Measurements from ENCODE around the gene RASGEF1B.
"Not testable (repeated sequence)": the region's sequence is repeated elsewhere in the genome, so short reads cannot be mapped to it uniquely, and the experiment has no call there.

RASGEF1B gene

DNA sequence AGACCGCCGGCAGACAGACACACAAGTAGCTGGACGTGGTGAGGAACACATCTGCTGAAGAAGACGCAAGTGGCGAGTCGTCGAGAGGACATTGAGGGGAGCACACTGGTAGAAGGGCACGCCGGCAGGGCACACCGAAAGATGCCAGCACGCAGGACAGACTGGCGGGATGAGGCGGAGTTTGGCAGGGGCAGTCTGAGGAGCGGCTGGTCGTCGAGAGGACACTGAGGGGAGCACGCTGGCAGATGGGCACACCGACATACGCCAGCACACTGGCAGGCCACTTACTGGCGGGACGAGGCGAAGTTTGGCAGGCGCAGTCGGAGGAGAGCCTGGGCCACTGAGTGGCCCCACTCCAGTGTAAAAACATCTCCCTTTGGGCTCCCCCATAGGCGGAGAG is 42.1 kb downstream of the RASGEF1B start:
- DNase-seq (ENCODE audit: low read depth) = no peak

DNA sequence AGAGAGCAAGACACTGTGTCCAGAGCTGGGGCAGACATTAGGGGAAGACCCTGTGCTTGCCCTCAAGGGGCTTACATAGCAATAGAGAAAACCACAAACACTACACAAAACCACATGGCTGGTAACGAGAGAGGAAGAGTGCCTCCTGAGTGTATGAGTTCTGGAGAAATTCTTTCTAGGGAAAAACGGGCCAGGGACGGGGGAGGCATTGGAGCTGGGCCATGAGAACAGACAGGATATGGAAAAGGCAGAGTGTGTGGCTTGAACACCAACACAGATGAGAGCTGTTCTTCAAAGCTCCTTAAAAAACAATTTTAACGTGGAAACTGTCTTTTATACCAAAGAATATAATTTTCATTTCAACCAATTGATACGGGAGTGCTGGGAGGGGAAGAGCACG is 42.7 kb downstream of the RASGEF1B start:
- DNase-seq (ENCODE audit: low read depth) = no peak

DNA sequence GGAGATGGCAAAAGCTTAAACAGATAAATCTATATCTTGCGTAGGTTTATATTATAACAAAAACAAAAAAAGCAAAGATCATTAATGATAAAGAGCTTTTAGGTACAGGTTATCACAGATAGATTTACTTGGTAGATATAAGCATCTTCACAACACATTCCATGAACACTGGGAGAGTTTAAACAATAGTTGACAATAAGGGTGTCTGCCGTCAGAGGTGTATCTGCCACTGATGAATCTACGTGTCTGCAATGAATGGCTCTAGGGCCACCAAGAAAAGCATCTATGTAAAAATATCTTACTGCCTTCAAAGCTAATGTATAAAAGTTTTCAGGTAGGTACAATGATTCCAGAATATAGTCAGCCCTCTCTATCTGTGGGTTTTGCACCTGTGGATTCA is 43.7 kb downstream of the RASGEF1B start:
- DNase-seq (ENCODE audit: low read depth) = no peak

DNA sequence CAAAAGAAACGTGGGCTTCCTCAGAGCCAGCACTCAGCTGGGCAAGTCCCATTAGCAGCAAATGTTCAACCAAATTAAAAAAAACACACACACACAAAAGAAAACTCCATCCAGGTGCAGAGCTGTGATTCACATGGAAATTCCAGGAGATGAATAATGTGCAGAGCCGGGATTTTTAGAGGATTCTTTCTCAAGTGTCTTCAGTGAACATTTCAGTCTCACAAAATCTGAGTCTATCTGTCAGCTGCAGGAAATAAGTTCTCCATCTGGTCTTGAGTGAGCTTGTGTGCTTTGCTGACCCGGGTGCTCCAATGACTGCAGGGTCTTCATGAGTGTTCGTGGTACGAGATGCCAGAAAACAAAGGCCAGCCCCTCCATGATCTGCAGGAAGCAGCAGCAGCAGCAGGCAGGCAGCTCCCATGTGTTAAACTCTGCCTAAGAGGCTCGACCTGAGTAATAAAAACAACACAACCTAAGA is 44.3 kb downstream of the RASGEF1B start:
- no peak for DNase-seq (ENCODE audit: low read depth)

DNA sequence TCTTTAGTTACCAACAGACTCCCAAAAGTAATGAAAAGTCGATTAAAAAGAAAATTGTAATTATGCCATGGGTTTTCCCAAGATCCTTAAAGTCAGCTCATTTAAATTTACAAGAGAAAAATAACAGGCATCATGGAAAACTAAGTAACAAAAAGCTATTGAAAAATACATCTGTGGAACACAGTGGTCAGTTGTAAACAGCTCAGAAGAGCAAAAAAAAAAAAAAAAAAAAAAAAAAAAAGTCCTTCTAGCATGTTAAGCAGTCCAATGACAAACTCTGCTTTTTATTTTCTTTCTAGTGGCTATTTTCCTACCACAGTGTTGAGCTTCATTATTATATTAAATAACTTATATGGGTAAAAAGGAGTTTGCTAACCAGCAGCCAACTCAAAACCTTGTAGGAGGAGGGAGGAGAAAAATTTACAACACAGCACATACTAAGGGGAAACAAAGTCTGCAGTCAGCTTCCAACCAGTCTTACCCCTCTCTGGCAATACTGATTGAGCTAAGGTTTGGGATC is 44.9 kb downstream of the RASGEF1B start:
- no peak for DNase-seq (ENCODE audit: low read depth)

DNA sequence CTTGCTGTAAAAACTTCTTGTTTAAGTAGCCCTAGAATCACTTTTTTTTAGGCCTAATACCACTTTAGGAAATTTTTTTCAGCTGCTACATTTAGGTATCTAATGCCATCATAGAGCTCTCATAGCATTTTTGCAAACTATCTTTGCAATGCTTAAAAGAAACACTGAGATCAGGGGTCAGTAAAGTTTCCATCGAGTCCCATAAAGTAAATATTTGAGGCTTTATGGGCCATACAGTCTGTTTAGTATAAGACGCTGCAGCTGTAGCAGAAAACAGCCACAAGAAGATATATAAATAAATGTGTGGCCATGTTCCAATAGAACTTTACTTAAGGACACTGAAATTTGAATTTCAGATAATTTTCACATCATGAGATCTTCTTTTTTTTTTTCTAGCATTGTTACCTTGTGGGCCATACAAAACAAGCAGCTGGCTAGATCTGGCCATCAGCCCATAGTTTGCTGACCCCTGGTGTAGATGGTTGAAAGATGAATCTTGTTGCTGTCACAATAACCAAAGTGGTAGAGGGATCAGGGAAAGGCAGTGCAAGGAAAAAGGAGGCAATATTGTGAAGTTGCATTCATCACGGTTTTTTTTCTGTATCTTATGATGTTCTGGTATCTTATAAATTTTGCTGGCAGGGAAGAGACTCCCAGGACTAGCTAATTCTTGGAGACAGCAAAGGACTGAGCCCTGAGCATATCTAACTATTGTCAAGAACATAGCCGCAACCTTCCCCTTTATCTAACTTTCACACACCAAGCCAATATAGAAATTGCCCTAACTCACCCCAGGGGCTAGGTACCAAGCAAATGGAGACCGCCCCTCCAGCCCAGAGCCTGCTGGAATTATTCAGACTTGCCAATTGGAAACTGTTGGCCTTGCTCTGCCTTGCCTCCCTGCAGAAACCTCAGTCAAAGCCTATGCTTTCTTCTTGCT is 46.6 kb downstream of the RASGEF1B start:
- no peak for DNase-seq (ENCODE audit: low read depth)

DNA sequence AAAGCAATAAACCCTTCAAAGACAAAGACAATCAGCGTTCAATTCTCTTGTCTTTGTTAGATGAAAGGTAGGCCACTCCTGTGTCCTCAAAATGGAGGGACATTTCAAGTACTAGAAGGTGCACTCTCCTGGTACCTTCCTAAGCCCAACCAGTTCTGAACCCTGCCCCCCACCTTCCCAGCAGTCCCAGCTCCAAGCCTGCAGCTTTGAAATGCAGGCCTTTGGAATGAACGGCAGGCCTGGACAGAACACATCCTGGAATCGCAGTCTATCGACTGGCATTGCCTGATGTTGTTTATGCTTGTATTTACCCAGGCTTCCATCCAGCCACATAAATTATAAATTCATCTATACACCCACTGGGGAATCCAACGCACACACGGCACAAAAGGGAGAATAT is 47.4 kb downstream of the RASGEF1B start:
- DNase-seq (ENCODE audit: low read depth) = no peak

DNA sequence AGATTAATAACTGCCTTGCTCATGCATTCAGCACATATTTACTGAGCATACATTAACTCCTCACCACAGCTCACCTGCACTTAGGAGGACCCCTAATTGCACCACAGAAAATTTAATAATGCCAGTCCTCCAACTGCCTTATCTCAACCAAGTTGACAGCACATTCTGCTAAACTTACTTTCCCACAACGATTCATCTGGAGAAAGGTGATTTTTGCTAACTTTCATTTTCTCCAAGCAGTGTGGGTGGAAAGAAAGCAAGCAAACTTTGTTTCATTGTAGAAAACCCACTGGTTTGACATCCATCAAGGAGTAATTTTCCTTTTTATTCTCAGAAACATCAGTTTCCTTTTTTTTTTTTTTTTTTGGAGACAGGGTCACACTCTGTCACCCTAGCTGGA is 49.1 kb downstream of the RASGEF1B start:
- no peak for DNase-seq (ENCODE audit: low read depth)

DNA sequence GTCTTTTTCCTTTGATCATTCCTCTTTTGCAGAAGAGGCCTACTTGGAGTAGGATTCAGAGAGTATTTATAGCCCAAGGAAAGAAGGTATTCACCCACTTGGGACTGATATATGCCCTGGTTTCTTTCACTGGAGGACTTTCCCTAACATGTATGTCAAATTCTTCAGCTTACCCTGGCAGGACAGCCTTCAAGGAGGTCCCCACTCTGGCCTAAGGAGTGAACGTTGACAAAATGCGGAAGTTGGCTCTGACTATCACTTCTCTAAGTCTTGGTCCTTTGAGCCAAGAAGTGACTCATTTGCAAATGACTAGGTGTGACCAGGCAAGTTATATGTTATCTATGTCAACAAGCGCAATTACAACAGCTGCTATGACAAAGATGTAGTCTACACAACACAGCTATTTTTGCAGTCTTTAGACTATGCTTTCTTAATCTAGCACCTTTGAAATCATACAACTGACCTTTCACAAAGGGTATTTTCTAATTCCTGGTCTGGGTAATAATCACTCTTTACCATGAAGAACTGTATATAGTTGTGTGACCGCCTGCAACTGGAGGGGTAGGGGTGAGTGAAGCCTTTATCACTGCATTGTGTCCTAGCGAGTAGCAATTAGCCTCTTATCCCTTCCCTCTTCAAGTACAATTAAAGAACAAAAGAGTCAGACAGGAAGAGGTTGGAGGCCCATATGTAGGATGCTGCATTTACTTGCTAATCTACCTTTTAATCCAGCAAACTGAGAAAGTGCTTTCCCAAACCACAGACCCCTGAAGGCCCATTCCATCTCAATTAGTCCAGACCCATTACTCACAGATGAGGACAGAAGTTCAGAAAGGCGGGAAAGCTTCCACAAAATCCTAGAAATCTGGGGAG is 50.1 kb downstream of the RASGEF1B start:
- no peak for DNase-seq (ENCODE audit: low read depth)

DNA sequence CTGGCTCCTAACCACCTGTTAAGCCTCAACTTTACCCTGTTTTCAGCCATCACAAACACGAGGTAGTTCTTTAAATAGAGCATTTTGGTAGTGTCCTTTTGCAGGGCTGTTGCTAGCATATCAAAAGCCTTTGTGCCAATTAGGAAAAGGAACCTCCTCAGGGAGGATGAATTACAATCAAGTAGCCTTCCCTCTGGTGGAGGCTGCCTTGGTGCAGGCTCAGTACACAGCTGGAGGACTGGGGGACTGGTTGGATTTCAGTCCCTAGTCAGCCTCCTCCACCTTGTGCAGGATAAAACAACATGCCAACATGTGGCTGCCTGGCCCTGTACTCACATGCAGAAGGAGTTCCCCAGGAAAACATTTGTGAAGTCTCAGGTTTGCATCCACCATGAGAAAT is 53.1 kb downstream of the RASGEF1B start:
- no peak for DNase-seq (ENCODE audit: low read depth)

DNA sequence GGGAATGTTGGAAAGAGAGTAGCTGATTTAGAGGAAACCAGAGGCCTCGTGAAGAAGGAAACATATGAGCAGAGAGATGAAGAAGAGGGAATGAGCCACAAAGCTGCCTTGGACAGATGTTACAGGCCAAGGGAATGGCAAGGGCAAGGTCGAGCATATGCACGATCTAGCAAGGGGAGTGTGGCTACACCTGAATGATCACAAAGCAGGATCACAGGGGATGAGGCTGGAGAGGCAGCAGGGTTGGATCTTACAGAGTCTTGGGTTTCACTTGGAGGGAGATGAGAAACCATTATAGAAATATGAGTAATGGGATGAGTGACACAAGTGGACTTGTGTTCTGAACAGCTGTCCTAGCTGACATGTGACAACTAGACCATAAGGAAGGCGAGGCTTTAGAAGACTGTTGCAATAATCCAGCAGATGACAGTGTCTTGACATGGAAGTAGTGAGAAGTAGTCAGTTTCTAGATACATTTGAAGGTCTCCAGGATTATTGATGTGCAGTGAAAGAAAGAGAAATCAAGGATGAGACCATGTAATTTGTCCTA is 58.7 kb downstream of the RASGEF1B start:
- DNase-seq (ENCODE audit: low read depth) = no peak

DNA sequence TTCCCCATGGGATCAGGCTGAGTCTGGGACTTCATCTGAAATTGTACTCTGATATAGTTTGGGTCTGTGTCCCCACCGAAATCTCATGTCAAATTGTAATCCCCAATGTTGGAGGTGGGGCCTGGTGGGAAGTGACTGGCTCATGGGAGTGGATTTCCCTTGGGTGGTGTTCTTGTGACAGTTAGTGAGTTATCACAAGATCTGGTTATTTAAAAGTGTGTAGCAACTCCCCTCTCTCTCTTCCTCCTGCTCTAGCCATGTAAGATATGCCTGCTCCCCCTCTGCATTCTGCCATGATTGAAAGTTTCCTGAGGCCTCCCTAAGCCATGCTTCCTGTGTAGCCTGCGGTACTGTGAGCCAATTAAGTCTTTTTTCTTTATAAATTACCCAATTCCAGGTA is 61.0 kb downstream of the RASGEF1B start:
- no peak for DNase-seq (ENCODE audit: low read depth)

DNA sequence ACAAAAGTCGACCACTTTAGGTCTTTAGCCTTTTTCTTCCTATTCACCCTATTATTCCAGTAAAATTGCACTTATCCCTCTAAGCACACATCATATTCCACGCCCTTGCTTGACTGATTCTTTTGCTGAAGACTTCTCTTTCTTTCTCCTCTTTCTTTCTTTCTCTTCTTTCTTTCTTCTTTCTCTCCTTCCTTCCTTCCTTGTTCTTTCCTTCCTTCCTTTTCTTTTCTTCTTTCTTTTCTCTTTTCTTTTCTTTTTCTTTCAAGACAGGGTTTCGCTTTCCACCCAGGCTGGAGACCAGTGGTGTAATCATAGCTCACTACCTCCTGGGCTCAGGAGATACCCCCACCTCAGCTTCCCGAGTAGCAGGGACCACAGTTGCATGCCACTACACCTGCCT is 61.9 kb downstream of the RASGEF1B start:
- no peak for DNase-seq (ENCODE audit: low read depth)

DNA sequence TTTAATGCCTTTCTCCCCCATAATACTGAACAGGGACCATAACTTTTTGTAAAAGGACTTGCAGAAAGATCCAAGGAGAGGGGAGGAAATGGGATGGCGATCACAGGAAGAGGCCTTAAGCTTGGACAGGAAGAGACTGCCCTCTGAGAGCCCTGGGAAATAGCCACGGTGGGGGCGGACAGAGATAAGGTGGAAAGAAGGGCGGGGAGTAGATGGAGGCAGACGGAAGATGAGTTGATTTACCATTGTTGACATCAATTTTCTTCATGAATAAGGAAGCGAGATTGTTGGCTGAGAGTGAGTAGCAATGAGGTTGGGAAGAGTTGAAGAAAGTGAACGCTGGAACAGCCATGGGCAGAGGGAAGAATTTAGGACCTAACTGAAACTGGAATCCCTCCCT is 63.4 kb downstream of the RASGEF1B start:
- DNase-seq (ENCODE audit: low read depth) = no peak

DNA sequence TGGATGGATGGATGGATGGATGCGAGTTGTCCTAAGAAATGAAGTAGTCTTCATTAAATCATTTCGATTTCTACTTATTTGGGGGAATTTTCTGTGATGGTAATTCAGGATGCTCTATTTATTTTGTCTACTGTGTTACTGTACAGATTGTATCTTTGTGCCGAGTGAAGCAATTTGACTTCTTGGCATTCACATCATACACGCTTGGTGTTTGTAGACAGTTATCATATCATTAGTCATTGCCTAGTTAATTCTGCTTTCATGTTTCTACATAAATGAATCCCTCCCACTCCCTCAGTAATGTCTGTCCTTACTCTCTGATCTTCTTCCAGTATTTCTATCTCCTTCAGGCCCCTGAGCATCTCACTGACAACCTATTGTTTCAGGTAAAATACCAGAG is 64.0 kb downstream of the RASGEF1B start:
- no peak for DNase-seq (ENCODE audit: low read depth)

DNA sequence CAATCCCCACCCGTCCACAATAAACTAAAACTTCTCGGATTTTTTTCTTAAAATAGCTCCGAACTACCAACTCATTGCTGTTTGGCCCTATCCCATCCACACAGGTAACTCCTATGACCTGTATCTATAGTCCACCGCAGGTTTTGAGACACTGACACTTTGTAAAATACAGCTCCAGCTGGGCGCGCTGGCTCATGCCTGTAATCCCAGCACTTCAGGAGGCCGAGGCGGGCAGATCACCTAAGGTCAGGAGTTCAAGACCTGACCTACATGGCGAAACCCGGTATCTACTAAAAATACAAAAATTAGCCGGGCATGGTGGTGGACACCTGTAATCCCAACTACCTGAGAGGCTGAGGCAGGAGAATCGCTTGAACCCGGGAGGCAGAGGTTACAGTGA is 65.2 kb downstream of the RASGEF1B start:
- DNase-seq (ENCODE audit: low read depth) = not testable (repeated sequence)

DNA sequence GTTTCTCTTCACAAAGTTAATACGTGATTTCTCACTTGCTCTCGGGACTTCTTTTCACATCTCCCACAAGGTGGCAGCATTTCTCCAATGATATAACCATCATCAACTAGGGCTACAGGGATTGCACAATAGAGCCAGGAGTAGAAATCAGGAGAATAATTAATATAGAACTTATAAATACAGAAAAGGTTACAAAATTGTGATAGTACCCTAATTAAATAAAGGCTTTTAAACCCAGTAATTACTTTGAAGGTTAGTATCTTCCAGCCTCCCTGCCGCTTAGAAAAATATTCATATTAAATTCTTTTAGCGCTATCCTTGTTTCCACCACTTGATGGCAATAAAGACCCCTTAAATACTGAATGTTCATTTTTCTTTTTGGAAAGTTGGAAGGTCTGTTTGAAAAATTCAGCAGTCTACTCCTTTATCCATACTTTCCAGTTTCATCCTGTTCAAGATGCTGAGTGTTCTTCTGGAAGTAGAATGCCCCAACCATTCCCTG is 65.8 kb downstream of the RASGEF1B start:
- peak; percentile 55 for DNase-seq (ENCODE audit: low read depth)

DNA sequence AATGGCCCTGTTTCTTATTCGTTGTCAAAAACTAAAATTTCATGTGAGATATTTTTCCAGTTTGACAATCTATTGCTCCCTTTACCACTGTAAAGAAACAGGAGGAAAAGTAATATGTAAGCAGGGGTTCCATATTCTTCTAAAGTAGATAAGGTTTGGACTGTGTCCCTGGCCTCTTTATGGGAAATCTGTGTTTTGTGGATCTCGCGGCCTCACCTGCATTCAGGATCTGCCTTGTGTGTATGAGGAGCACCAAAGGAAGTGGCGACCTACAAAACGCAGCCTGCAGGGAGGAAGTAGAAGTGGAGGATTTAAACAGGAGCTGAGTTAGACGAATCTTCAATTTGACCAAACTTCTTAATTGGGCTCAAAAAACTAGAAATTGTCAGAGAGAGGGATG is 67.0 kb downstream of the RASGEF1B start:
- DNase-seq (ENCODE audit: low read depth) = no peak

DNA sequence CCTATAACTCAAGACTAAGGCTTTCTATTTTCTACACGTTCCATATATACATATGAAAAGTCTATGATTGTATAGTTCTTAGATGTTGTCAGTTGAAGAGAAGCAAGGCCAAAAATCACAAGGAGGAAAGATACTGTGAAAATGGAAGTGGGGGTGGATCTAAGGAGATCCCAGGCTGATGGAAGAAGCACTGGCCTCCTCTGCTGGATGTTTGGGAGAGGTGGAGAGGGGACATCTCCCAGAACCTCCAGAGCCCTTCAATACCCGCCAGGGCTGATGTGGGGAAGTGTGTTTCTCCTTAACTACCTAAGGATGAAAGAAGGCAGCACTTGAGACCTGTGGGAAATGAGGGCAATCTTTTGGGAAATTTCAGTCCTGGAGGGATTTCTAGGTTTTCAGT is 67.4 kb downstream of the RASGEF1B start:
- no peak for DNase-seq (ENCODE audit: low read depth)

DNA sequence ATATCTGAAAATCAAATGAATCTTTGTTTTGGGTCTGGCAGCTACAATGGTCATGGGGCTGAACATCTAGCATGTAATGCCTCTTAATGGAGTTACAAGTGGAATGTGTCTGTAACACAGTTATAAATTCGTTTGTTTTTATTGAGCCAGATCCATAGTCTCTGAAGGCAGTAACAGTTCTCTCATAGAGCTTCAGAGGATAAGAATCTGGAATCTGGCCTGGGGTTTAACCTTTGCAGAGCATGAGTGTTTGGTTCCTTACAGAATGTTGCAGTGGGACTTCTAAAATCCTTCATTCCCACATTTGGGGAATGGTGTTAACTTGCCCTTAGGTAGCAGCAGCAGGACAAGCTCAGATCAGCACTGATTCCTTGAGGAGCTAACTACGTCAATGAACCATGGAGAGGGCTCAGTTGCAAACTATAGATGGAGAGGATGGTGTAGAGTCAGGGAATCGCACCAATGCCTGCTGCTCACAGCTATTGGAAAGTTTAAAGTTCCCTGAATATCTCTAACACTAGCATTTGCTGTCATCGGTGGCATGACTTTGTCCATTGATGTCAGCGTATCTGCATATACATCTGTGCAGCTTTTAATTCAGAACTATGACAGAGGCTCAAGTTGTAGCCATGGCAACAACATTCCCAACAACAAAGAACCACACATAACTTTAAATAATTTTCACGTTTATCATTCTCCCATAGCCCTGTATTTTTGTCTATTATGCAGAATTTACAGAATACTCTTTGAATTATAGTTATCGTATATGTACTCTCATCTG is 72.2 kb downstream of the RASGEF1B start:
- DNase-seq (ENCODE audit: low read depth) = no peak

DNA sequence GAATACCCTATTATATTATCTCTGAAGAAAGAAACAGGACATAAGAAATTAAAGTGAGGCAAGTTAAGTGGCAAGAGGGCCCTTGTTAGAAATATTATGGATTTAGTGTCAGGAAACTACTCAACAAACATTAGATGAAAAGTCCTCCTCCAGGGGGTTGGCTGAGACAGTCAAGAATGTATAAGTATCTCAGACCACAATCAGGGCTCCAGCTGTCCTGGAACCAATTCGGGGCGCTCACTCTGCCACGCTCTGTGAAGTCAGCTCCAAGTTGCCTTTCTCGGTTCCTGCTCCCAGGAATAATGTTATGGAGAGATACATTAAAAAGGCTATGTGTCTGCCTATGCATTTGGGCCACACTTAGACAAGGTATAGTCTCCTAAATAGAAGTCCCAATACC is 73.3 kb downstream of the RASGEF1B start:
- DNase-seq (ENCODE audit: low read depth) = no peak
